GM12892 (cell line): ENCODE results near the gene LMAN1L.

Source experiments
- POLR2A ChIP-seq: IDR thresholded peaks from 2 replicates; pipeline ENCODE4 v1.6.1; 2011; ENCODE audit warnings: low read depth, low read length, control low read depth
- POLR2AphosphoS5 ChIP-seq: IDR thresholded peaks from 2 replicates; pipeline ENCODE4 v1.6.1; 2011; ENCODE audit warnings: low read depth, low read length, control low read depth

GRCh38 chr15:74781431-74782258 is 31.0 kb upstream of the LMAN1L start, which contains the start of gene CSK:
- TF ChIP-seq POLR2A, result peak; percentile 55; the same call in 1 of the 2 replicates
- no peak for TF ChIP-seq POLR2AphosphoS5
